NCI-H1417 (cell line): ENCODE measurements around the gene DLEC1.

ENCODE experiments used
- DNase-seq, 3 experiments: peaks; one replicate each; lab custom pipeline; 2025; lab: John Stamatoyannopoulos, UW

DLEC1 gene

GRCh38 chr3:38137615-38138348, 98.8 kb downstream of the DLEC1 start:
- peak in 2 of 3 experiments; percentile 55 to 58 for DNase-seq

- peak; percentile 37 to 77 (median 57) for DNase-seq
These were observed 99.6 kb downstream of the DLEC1 start, which contains the start of gene MYD88 for GRCh38 chr3:38138349-38139190. Gene MYD88, plus strand, starts transcription at chr3:38138661. Its CDS starts 40 bp downstream, at chr3:38138701.

GRCh38 chr3:38139191-38139590, 100.2 kb downstream of the DLEC1 start:
- peak in 1 of 3 experiments; percentile 53 for DNase-seq

GRCh38 chr3:38139652-38140051, 100.6 kb downstream of the DLEC1 start:
- no peak for DNase-seq

DNA sequence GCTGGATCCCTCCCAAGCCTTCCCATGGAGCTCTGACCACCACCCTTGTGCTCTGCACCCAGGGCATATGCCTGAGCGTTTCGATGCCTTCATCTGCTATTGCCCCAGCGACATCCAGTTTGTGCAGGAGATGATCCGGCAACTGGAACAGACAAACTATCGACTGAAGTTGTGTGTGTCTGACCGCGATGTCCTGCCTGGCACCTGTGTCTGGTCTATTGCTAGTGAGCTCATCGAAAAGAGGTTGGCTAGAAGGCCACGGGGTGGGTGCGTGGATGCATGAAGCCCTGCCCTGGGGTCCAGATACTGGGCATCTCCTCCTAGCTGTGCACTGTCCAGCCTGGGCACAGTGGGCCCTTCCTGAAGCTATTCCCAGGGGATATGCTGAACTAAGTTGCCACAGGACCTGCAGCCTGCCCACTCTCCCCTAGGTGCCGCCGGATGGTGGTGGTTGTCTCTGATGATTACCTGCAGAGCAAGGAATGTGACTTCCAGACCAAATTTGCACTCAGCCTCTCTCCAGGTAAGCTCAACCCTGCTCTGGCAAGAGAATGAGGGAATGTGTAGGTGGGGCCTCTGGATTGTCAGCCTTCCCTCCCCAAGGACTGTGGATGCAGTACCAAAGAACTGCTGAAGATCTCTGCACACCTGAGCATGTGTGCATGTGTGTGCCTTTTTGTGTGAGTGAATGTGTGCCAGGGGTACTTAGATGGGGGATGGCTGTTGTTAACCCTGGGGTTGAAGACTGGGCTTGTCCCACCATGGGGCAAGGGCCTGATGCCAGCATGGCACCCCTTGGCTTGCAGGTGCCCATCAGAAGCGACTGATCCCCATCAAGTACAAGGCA, 101.5 kb downstream of the DLEC1 start:
- no peak for DNase-seq

DNA sequence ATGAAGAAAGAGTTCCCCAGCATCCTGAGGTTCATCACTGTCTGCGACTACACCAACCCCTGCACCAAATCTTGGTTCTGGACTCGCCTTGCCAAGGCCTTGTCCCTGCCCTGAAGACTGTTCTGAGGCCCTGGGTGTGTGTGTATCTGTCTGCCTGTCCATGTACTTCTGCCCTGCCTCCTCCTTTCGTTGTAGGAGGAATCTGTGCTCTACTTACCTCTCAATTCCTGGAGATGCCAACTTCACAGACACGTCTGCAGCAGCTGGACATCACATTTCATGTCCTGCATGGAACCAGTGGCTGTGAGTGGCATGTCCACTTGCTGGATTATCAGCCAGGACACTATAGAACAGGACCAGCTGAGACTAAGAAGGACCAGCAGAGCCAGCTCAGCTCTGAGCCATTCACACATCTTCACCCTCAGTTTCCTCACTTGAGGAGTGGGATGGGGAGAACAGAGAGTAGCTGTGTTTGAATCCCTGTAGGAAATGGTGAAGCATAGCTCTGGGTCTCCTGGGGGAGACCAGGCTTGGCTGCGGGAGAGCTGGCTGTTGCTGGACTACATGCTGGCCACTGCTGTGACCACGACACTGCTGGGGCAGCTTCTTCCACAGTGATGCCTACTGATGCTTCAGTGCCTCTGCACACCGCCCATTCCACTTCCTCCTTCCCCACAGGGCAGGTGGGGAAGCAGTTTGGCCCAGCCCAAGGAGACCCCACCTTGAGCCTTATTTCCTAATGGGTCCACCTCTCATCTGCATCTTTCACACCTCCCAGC, 102.4 kb downstream of the DLEC1 start:
- no peak for DNase-seq

DNA sequence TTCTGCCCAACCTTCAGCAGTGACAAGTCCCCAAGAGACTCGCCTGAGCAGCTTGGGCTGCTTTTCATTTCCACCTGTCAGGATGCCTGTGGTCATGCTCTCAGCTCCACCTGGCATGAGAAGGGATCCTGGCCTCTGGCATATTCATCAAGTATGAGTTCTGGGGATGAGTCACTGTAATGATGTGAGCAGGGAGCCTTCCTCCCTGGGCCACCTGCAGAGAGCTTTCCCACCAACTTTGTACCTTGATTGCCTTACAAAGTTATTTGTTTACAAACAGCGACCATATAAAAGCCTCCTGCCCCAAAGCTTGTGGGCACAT, 102.9 kb downstream of the DLEC1 start:
- no peak for DNase-seq

DNA sequence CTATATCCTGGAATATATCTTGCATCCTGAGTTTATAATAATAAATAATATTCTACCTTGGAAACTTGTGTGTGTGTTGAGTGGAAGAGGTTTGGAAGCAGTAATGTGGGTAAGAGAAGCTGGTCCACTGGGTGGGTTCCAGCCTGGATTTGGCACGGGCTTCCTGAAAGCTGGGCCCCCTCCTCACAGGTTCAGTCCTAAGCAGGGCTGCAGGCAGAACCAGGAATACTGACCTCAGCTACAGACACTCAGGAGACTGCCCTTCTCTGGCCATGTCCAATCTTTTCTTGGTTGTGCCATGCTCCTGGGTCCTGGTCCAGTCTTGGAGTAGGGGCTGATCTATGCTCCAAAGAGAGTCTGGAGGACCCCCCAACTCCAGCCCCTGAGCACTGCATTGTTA, 104.0 kb downstream of the DLEC1 start:
- DNase-seq, result no peak

DNA sequence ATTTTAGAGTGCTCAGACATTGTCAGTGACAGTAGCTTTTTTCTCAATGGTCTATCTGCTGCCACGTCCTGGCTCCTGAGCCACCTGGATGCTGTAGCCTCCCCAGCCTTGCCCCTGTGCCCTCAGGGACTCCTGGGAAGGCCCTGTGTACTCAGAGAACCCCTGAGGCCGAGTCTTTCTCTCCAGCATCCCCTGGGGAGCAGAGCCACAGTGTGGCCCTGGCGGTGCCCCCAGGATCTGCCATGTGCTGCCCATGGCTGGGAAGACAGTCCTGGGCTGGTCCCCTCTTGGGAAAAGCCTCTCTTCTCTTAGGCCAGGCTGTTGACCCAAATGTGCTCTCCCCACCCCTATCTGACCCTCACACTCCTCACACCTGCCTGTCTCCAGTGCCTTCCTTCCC, 104.5 kb downstream of the DLEC1 start:
- no peak for DNase-seq

DNA sequence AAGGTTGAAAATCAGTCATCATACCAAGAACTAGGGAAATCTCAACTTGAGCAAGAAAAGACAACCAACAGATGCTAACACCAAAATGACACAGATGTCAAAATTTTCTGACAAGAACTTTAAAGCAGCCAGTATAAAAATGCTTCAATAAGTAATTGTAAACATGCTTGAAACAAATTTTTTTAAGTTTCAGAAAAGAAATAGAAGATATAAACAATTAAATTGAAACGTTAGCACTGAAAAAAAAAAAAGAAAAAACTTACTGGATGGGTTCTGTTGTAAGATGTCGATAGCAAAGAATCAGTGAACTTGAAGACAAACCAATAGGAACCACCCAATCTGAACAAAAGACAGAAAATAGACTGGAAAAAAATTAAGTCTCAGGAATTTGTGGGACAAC, 107.5 kb downstream of the DLEC1 start:
- DNase-seq, result no peak

DNA sequence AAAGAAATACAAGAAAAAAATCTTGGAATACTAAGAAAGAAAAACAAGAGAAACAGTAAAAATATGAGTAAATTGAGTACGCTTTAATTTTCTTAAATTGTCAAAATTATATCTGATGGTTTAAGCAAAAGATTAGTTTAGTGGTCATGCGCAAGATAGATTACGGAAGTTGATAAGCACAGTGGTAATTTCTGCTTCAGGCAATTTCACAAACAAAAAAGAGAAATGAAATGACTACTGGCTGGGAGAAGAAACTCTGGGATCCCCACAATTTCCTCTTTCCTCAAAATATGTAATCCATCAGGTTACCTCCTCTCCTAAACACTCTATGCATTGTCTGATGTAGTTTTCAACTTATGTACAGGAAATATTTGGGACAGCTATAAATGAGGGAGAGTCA, 108.4 kb downstream of the DLEC1 start:
- no peak for DNase-seq

DNA sequence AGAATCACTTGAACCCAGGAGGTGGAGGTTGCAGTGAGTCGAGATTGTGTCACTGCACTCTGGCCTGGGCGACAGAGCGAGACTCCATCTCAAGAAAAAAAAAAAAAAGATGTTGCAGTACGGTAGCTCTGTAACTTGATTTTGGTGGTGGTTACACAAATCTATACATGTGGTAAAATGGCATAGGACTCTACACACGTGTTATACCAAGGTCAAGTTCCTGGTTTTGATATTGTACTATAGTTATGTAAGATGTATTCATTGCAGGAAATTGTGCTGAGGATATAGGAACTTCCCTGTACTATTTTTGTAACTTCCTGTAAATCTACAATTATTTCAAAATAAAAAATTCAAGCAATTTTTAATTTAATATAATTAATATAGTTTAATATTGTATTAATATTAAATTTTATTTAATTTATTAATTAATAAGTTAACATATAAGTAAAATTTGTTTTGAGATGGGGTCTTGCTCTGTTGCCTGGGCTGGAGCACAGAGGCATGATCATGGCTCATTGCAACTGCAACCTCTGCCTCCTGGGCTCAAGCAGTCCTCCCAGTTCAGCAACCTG, 109.4 kb downstream of the DLEC1 start:
- no peak for DNase-seq

- no peak for DNase-seq
These were observed 110.7 kb downstream of the DLEC1 start for GRCh38 chr3:38149708-38150107.

- no peak for DNase-seq
These were observed 111.9 kb downstream of the DLEC1 start for GRCh38 chr3:38150780-38151528.

GRCh38 chr3:38151667-38152265, 112.8 kb downstream of the DLEC1 start:
- no peak for DNase-seq

DNA sequence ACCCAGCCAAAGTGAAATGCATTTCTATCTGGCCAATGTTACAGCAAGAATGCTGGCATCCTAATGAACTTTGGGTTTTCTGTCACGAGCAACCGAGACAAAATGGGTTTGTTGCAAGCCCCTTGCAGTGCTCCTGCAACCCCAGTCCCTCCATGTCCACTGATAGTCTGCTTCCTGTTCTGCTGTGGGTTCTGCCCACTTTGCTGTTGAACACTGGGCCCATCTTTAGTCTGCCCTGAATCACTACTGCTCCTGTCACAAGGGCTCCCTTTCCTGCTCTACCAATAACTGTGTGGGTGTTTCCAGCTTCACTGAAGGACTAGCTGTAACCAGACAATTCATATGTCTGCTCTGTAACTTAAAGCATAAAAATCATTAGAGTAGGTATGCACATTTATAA, 113.6 kb downstream of the DLEC1 start:
- no peak for DNase-seq

GRCh38 chr3:38153221-38153620, 114.2 kb downstream of the DLEC1 start:
- DNase-seq, result no peak

DNA sequence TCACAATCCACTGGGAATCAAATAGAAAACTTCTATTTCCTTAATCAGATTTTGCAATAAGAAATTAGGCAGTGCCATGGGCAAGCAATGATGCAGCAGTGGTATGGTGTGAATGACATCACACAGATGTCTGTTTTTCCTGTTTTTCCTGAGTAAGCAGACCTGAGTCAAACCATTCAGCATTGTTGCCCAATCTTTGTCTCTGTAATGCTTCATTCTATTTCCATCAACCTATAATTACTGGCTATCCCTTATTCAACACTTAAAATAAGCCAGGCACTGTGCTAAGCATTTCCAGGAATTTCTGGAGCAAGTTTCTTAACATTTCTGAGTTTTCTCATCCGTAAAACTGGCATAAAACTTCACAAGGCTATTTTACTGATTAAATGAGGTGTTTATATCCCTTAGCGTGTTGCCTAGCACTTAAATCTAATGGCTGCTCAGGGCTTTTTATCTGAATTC, 115.1 kb downstream of the DLEC1 start:
- DNase-seq, result peak in 1 of 3 experiments; percentile 50

GRCh38 chr3:38154625-38155255, 115.7 kb downstream of the DLEC1 start:
- no peak for DNase-seq

DNA sequence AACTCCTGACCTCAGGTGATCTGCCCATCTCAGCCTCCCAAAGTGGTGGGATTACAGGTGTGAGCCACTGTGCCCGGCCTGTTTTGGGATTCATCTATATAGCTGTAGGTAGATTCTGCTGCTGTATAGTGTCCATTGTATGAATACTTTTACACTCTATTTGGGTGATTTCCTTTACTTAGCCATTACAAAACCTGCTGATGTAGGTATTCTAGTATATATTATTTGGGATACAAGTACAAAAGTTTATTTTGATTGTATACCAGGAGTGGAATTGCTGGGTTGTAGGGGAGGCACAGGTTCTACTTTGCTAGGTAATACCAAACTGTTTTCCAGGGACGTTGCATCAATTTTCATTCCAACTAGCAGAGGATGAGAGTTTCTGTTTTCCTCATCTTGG, 116.8 kb downstream of the DLEC1 start:
- DNase-seq, result no peak
